Heart right ventricle (tissue), 16 donors: Measurements from ENCODE around the gene PPP1R3C. TPM values are rescaled to one million over a fixed set of nuclear protein-coding genes. Genes with fewer than 3 reads are reported as not detected.

Source experiments
- ATAC-seq, 8 donors: fragments of 200-7000 bp; cut with Tn5 transposase; one replicate each; pipeline ENCODE4 v1.9.1; 2020; ENCODE audit warnings: mild to moderate bottlenecking in 8 of 8, moderate library complexity in 8 of 8, moderate number of reproducible peaks in 1 of 8
- DNase-seq, 2 donors: peaks; one replicate each; pipeline ENCODE4 v3.0.0-alpha.2; 2020
- H3K27ac ChIP-seq, 10 donors: fragments of 200-600 bp; sonication (generic) in 2 of 10; one replicate each; pipeline versions ENCODE4 v1.5.0 to v1.8.0; 2020 to 2022; ENCODE audit warnings: mild to moderate bottlenecking in 3 of 10
- H3K27me3 ChIP-seq, 7 donors: fragments of 200-600 bp; one replicate each; pipeline ENCODE4 v1.8.0; 2021 to 2022; ENCODE audit warnings: mild to moderate bottlenecking in 2 of 7
- H3K36me3 ChIP-seq, 9 donors: fragments of 200-600 bp; sonication (generic) in 1 of 9; one replicate each; pipeline versions ENCODE4 v1.5.0 to v1.8.0; 2020 to 2022; ENCODE audit warnings: mild to moderate bottlenecking in 2 of 9
- H3K4me1 ChIP-seq, 9 donors: fragments of 200-600 bp; sonication (generic) in 1 of 9; one replicate each; pipeline versions ENCODE4 v1.5.0 to v1.8.0; 2020 to 2022; ENCODE audit warnings: mild to moderate bottlenecking in 4 of 9
- H3K4me3 ChIP-seq, 10 donors: fragments of 200-600 bp; sonication (generic) in 2 of 10; one replicate each; pipeline versions ENCODE4 v1.5.0 to v1.8.0; 2020 to 2022; ENCODE audit warnings: mild to moderate bottlenecking in 7 of 10, moderate library complexity in 2 of 10
- H3K9me3 ChIP-seq, 11 donors: fragments of 200-600 bp in 10 of 11; sonication (generic) in 2 of 11; one replicate each; pipeline versions ENCODE4 v1.5.0 to v1.8.0; 2013 to 2022; ENCODE audit warnings: mild to moderate bottlenecking in 2 of 11, control low read depth in 1 of 11, moderate library complexity in 1 of 11
- WGBS, 2 donors: extraction: QIAGEN DNeasy Blood & Tissue Kit; methylation state at CpG; one replicate each; pipeline ENCODE4 v1.1.7; 2013; ENCODE audit warnings: inconsistent platforms in 1 of 2; 5-methylcytosine and 5-hydroxymethylcytosine counted together
- intact Hi-C, 10 donors: fragments of 100-400 bp; cut with DNase I; formaldehyde crosslinking; loops; one replicate each; pipeline versions ENCODE4 v1.11.1 to v1.14.2; 2022
- polyA plus RNA-seq, 2 donors: library from polyadenylated mRNA; stranded (reverse); fragments of 200-250 nt; gene quantifications; one replicate each; pipeline ENCODE4 v1.2.3, GENCODE V29; 2013
- total RNA-seq, 10 donors: library from RNA; stranded (reverse); fragmentation: NEBNext Ultra II Directional in 3 of 10; extraction: Animal tissue kit (Norgen Biotek cat#: 25700) in 3 of 10; gene quantifications; one replicate each; pipeline versions ENCODE4 v1.2.1 to v1.2.4, GENCODE V29; 2021 to 2023
- TF ChIP-seq, protein P1 (sequence below), 9 donors: fragments of 200-600 bp; sonication (generic) in 2 of 9; IDR thresholded peaks; one replicate each; pipeline versions ENCODE4 v1.5.0 to v1.8.0; 2021 to 2022; ENCODE audit warnings: antibody characterized with exemption in 9 of 9, mild to moderate bottlenecking in 5 of 9, moderate library complexity in 1 of 9
- donor health status: Arrhythmogenic right ventricular cardiomyopathy.
- donor health status: ischemic (EF 13 %, LVEDD 7.1; RV severe dilation, severe dysfunction).
- donor health status: healthy with polysubstance abuse.
- donor health status: DM: no; HTN: yes; CAD: no.
- donor health status: DM: no; HTN: no; CAD: no.
- donor health status: ischemic (EF 25% LVEDD 6.9; RV normal size, moderate dysfunction).
- donor health status: ischemic (EF 25% LVEDD 5.7; RV mildly dilated, moderate dysfunction).
- donor health status: healthy.
- donor health status: DM: yes; HTN: yes; CAD: no.
- donor health status: Ischemic cardiomyopathy.
- donor health status: ischemic (EF 35%, LVEDD 5.7; RV mildly dilated, moderate dysfunction).
- donor health status: nonischemic (EF 11% LVEDD 7.7; RV severe dilation, severe dysfunction).
- donor health status: DM: yes; HTN: yes; CAD: no.
- donor health status: PGD.
- donor health status: ischemic (EF 29% LVEDD 5.4; RV normal size, mild dysfunction).
- donor health status: nonischemic (EF 23%, LVEDD 6.1; RV moderate dilation, normal function).

The PPP1R3C gene
- total and polyA plus RNA-seq, 12 donors = 27.5 to 315 (median 169) TPM

DNA sequence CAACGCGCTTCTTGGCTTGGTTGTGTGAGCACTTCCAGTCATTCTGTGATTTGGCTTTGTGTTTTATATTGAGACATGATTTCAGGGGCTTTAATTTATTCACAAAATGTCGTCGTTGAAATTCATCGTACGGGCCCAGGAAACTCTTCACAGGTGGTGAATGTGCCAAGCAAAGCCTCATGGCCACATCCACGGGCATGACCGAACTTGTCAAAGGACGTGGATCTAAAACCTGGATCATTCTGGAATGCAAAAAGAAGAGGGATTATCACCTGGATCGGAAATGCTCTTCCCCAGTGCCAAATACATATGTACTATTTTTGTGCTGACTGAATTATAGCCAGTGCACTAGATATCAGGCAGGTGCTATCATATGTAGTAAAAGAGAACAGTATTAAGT is 2.2 kb downstream of the PPP1R3C start:
- Histone ChIP-seq H3K4me1 (peaks cover 0 to 50% (median 15%) of the 10 kb centered on the region in 9 donors), H3K27ac (peak overlapping the region in 8 of 10 donors; percentile 27 to 88 (median 83)), H3K27me3 (peaks cover 0 to 31% (median 0%) of the 10 kb centered on the region in 7 donors), H3K36me3 (peaks cover 0 to 43% (median 13%) of the 10 kb centered on the region in 9 donors), H3K9me3 (no peaks in the 10 kb centered on the region), H3K4me3 (peak overlapping the region in 9 of 10 donors; percentile 50 to 86 (median 73))
- TF ChIP-seq, protein P1, sequence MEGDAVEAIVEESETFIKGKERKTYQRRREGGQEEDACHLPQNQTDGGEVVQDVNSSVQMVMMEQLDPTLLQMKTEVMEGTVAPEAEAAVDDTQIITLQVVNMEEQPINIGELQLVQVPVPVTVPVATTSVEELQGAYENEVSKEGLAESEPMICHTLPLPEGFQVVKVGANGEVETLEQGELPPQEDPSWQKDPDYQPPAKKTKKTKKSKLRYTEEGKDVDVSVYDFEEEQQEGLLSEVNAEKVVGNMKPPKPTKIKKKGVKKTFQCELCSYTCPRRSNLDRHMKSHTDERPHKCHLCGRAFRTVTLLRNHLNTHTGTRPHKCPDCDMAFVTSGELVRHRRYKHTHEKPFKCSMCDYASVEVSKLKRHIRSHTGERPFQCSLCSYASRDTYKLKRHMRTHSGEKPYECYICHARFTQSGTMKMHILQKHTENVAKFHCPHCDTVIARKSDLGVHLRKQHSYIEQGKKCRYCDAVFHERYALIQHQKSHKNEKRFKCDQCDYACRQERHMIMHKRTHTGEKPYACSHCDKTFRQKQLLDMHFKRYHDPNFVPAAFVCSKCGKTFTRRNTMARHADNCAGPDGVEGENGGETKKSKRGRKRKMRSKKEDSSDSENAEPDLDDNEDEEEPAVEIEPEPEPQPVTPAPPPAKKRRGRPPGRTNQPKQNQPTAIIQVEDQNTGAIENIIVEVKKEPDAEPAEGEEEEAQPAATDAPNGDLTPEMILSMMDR (IDR thresholded peaks at IDR 0.05) = no peak
- ATAC-seq (no peak), DNase-seq (no peak)
- intact Hi-C loops = loop anchor here in 8 of 10 donors (5.0 to 10.0 kb wide), 7 partner anchors 38 to 336 kb away; partner anchors contain the start of gene BTAF1 (in 1 of the 8)
- 51 to 67% methylated on average over 10 of the region's 10 CpGs for WGBS, 2 donors

DNA sequence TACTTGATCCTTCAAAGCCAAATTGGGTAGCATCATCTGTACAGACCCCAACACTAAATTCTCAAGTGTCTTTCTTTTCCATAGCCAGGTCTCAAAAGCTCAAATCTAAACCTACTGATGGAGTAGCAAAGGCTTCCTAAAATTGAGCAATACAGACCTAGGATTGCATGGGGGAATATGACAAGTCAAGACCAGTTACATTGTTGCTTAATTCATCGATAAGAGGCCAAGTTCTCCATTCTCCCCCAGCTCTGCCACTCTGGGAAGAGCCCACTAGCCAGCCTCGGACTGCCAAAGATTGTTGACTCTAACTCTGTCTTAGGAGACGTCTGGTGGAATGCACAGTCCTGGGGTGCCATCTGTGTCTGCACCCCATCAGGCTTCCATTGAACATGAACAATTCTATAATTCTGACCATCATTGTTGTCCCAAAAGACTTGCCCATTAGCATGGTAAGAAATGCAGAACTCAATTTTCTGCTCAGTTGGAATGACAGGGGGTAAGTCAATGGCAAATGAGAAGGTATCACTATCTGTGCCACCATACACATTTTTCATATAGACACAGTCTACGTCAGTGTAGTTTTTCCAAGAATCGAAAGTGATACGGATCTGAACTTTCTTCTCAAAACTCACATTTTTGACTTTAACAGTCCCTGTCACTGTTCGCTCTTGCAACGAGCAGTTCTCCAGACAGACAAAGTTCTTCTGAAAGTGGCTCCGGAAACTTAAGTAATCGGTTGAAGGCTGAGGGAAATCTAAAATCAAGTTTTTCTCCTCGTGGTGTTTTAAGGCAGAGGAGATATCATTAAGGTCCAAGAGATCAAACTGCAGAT is 2.9 kb downstream of the PPP1R3C start:
- H3K9me3 ChIP-seq = no peaks in the 10 kb centered on the region
- H3K36me3 ChIP-seq = peaks cover 0 to 50% (median 13%) of the 10 kb centered on the region in 9 donors
- DNase-seq (no peak), ATAC-seq (no peak)
- intact Hi-C loops = loop anchor here in 8 of 10 donors (5.0 to 10.0 kb wide), 8 partner anchors 38 to 1662 kb away; partner anchors contain the start of gene BTAF1 (in 1 of the 8)
- WGBS, 2 donors = 53 to 72% methylated on average over 11 of the region's 11 CpGs
- H3K4me3 ChIP-seq = peak overlapping the region; percentile 5 to 86 (median 72)
- H3K27ac ChIP-seq = peak overlapping the region in 8 of 10 donors; percentile 56 to 88 (median 83)
- H3K27me3 ChIP-seq = peaks cover 0 to 30% (median 0%) of the 10 kb centered on the region in 7 donors
- TF ChIP-seq, protein P1 (IDR thresholded peaks at IDR 0.05) = no peak
- H3K4me1 ChIP-seq = peaks cover 0 to 48% (median 15%) of the 10 kb centered on the region in 9 donors

DNA sequence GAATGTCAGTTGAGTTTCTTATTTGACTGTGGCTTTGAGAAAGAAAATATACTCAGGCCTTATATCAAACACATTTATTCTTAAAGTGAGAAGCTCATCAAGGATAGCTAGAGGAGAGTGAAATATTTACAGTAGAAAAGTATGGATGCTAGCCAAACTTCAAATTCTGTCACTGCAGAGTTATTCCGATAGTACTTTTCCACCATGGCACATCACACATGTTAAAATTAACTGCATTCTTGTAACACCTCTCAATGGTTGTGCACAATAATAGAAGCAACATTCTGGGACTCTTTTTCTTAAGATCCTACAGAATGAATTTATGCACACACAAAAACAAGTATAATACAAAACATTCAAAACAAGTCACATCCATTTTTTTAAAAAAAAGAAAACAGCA is 4.5 kb downstream of the PPP1R3C start:
- 43% methylated on average over 1 of the region's 1 CpG for WGBS, 2 donors
- Histone ChIP-seq H3K36me3 (peaks cover 0 to 65% (median 13%) of the 10 kb centered on the region in 9 donors), H3K4me3 (peak overlapping the region; percentile 5 to 86 (median 72)), H3K9me3 (peaks cover 0 to 3% (median 0%) of the 10 kb centered on the region in 11 donors), H3K27ac (peak overlapping the region in 7 of 10 donors; percentile 58 to 88 (median 85)), H3K27me3 (peaks cover 0 to 14% (median 0%) of the 10 kb centered on the region in 7 donors), H3K4me1 (peaks cover 0 to 38% (median 10%) of the 10 kb centered on the region in 9 donors)
- intact Hi-C loops = loop anchor here in 3 of 10 donors (5.0 kb wide), 2 partner anchors 36 to 1664 kb away; no protein-coding TSS in a partner anchor
- DNase-seq = no peak
- TF ChIP-seq, protein P1 (IDR thresholded peaks at IDR 0.05) = no peak
- no peak for ATAC-seq
